H9 (cell line): ENCODE measurements around the gene AGR3. TPM values are rescaled to one million over a fixed set of nuclear protein-coding genes. Genes with fewer than 3 reads are reported as not detected.

ENCODE experiments used
- DNase-seq: peaks from one replicate; pipeline ENCODE4 v3.0.0-alpha.2; 2017
- H2AFZ ChIP-seq: one replicate; pipeline ENCODE4 v1.6.1; 2013; ENCODE audit warnings: mild to moderate bottlenecking, low read length, control low read depth, moderate library complexity
- H2AK5ac ChIP-seq: 2 replicates; pipeline ENCODE4 v1.6.1; 2013; ENCODE audit warnings: low read length, control low read depth, mixed read lengths; ENCODE audit not compliant: insufficient read length
- H2BK120ac ChIP-seq: one replicate; pipeline ENCODE4 v1.6.1; 2013; ENCODE audit warnings: low read depth, mild to moderate bottlenecking, low read length, control low read depth, inconsistent platforms; ENCODE audit not compliant: poor library complexity, severe bottlenecking
- H2BK12ac ChIP-seq: 2 replicates; pipeline ENCODE4 v1.6.1; 2013; ENCODE audit warnings: low read length, control low read depth, mixed read lengths, low read depth; ENCODE audit not compliant: insufficient read length
- H2BK15ac ChIP-seq: 2 replicates; pipeline ENCODE4 v1.6.1; 2013; ENCODE audit warnings: low read depth, low read length, control low read depth
- H2BK20ac ChIP-seq: one replicate; pipeline ENCODE4 v1.6.1; 2013; ENCODE audit warnings: low read depth, mild to moderate bottlenecking, low read length, control low read depth, inconsistent platforms; ENCODE audit not compliant: poor library complexity, severe bottlenecking
- H2BK5ac ChIP-seq: 2 replicates; pipeline ENCODE4 v1.6.1; 2013; ENCODE audit warnings: low read length, control low read depth, mixed read lengths; ENCODE audit not compliant: insufficient read length
- H3K14ac ChIP-seq: 2 replicates; pipeline ENCODE4 v1.6.1; 2013; ENCODE audit warnings: low read length, control low read depth; ENCODE audit not compliant: insufficient read depth
- H3K18ac ChIP-seq: 2 replicates; pipeline ENCODE4 v1.6.1; 2013; ENCODE audit warnings: low read depth, mild to moderate bottlenecking, mixed read lengths, low read length, control low read depth; ENCODE audit not compliant: insufficient read length
- H3K23ac ChIP-seq: 2 replicates; pipeline ENCODE4 v1.6.1; 2013; ENCODE audit warnings: low read length, control low read depth, mixed read lengths, low read depth; ENCODE audit not compliant: insufficient read length
- H3K23me2 ChIP-seq: 2 replicates; pipeline ENCODE4 v1.6.1; 2013; ENCODE audit warnings: low read depth, mild to moderate bottlenecking, mixed read lengths, low read length, control low read depth; ENCODE audit not compliant: insufficient read length, poor library complexity, severe bottlenecking
- H3K27ac ChIP-seq: 2 replicates; pipeline ENCODE4 v1.5.1; 2013; ENCODE audit warnings: low read length, control low read depth, mixed read lengths, low read depth; ENCODE audit not compliant: insufficient read length
- H3K27me3 ChIP-seq: 2 replicates; pipeline ENCODE4 v1.6.1; 2013; ENCODE audit warnings: low read length, control low read depth, inconsistent platforms; ENCODE audit not compliant: insufficient read depth
- H3K4ac ChIP-seq: 2 replicates; pipeline ENCODE4 v1.6.1; 2013; ENCODE audit warnings: low read depth, mild to moderate bottlenecking, control low read depth, inconsistent platforms, low read length, moderate library complexity
- H3K4me1 ChIP-seq: 2 replicates; pipeline ENCODE4 v1.6.1; 2013; ENCODE audit warnings: low read length, control low read depth, inconsistent platforms; ENCODE audit not compliant: insufficient read depth
- H3K4me2 ChIP-seq: 2 replicates; pipeline ENCODE4 v1.6.1; 2013; ENCODE audit warnings: low read length, control low read depth, mixed read lengths; ENCODE audit not compliant: insufficient read length, insufficient read depth
- H3K56ac ChIP-seq: 2 replicates; pipeline ENCODE4 v1.6.1; 2013; ENCODE audit warnings: low read depth, mild to moderate bottlenecking, mixed read lengths, low read length, control low read depth; ENCODE audit not compliant: insufficient read length
- H3K79me1 ChIP-seq: 2 replicates; pipeline ENCODE4 v1.6.1; 2013; ENCODE audit warnings: low read depth, mild to moderate bottlenecking, moderate library complexity, low read length, control low read depth, inconsistent platforms; ENCODE audit not compliant: insufficient read depth, poor library complexity, severe bottlenecking
- H3K79me2 ChIP-seq: 2 replicates; pipeline ENCODE4 v1.6.1; 2013; ENCODE audit warnings: low read length, control low read depth, inconsistent platforms; ENCODE audit not compliant: insufficient read depth
- H3K9ac ChIP-seq: 2 replicates; pipeline ENCODE4 v1.6.1; 2013; ENCODE audit warnings: low read length, control low read depth, mixed read lengths; ENCODE audit not compliant: insufficient read length; ENCODE audit errors: extremely low read depth
- H3K9me3 ChIP-seq: one replicate; pipeline ENCODE4 v1.6.1; 2013; ENCODE audit warnings: low read depth, low read length, inconsistent platforms; ENCODE audit not compliant: control insufficient read depth
- H3T11ph ChIP-seq: one replicate; pipeline ENCODE4 v1.6.1; 2013; ENCODE audit warnings: mild to moderate bottlenecking, low read length, control low read depth, inconsistent platforms
- H4K20me1 ChIP-seq: one replicate; pipeline ENCODE4 v1.6.1; 2013; ENCODE audit not compliant: control insufficient read depth, insufficient read length, insufficient read depth
- H4K5ac ChIP-seq: 2 replicates; pipeline ENCODE4 v1.6.1; 2013; ENCODE audit warnings: low read depth, mild to moderate bottlenecking, mixed read lengths, low read length, control low read depth; ENCODE audit not compliant: insufficient read length
- H4K8ac ChIP-seq: replicated peaks from 2 replicates; pipeline ENCODE4 v1.6.1; 2013; ENCODE audit warnings: low read length, control low read depth, mixed read lengths, low read depth; ENCODE audit not compliant: insufficient read length
- H4K91ac ChIP-seq: 2 replicates; pipeline ENCODE4 v1.6.1; 2013; ENCODE audit warnings: low read depth, mild to moderate bottlenecking, moderate library complexity, mixed read lengths, low read length, control low read depth; ENCODE audit not compliant: insufficient read length
- H3K27ac Mint-ChIP-seq, 3 experiments: 2 replicates in 2 of 3; 3 replicates in 1 of 3; pipeline ENCODE4 v1.8.0; 2020 to 2021; ENCODE audit warnings: mixed read lengths in 3 of 3, mild to moderate bottlenecking in 1 of 3, moderate library complexity in 1 of 3
- H3K27me3 Mint-ChIP-seq: 2 replicates; pipeline ENCODE4 v1.8.0; 2021; ENCODE audit warnings: low read depth, mild to moderate bottlenecking, moderate library complexity, mixed read lengths
- H3K36me3 Mint-ChIP-seq, 3 experiments: 2 replicates in 2 of 3; 3 replicates in 1 of 3; pipeline ENCODE4 v1.8.0; 2020 to 2021; ENCODE audit warnings: low read depth in 3 of 3, mixed read lengths in 3 of 3; ENCODE audit not compliant: insufficient read depth in 1 of 3
- H3K4me1 Mint-ChIP-seq, 2 experiments: 2 replicates each; pipeline ENCODE4 v1.8.0; 2020; ENCODE audit warnings: mixed read lengths in 2 of 2
- H3K4me3 Mint-ChIP-seq, 2 experiments: 2 replicates in 1 of 2; 3 replicates in 1 of 2; pipeline ENCODE4 v1.8.0; 2020 to 2021; ENCODE audit warnings: mild to moderate bottlenecking in 2 of 2, mixed read lengths in 2 of 2, moderate library complexity in 1 of 2
- H3K9me3 Mint-ChIP-seq, 2 experiments: 2 replicates in 1 of 2; 3 replicates in 1 of 2; pipeline ENCODE4 v1.8.0; 2020; ENCODE audit warnings: mild to moderate bottlenecking in 2 of 2, mixed read lengths in 2 of 2, moderate library complexity in 1 of 2
- WGBS: extraction: QIAGEN DNeasy Blood & Tissue Kit; methylation state at CpG from one replicate; pipeline ENCODE4 v1.1.7; 2013; ENCODE audit warnings: missing lambda C conversion rate, low lambda C conversion rate, mixed read lengths; ENCODE audit not compliant: insufficient read length; ENCODE audit errors: extremely low coverage; 5-methylcytosine and 5-hydroxymethylcytosine counted together
- total RNA-seq: library from RNA; stranded (reverse); gene quantifications from 2 replicates; pipeline ENCODE4 v1.2.1, GENCODE V29; 2021
- TF ChIP-seq, protein P1 (sequence below): fragments of 200-600 bp; sonication (generic); conservative IDR thresholded peaks from 3 replicates; pipeline ENCODE4 v1.8.0; 2021; ENCODE audit warnings: antibody characterized with exemption, mild to moderate bottlenecking

Gene AGR3
- total RNA-seq, 1 experiment from 2014 or later = not detected

DNA sequence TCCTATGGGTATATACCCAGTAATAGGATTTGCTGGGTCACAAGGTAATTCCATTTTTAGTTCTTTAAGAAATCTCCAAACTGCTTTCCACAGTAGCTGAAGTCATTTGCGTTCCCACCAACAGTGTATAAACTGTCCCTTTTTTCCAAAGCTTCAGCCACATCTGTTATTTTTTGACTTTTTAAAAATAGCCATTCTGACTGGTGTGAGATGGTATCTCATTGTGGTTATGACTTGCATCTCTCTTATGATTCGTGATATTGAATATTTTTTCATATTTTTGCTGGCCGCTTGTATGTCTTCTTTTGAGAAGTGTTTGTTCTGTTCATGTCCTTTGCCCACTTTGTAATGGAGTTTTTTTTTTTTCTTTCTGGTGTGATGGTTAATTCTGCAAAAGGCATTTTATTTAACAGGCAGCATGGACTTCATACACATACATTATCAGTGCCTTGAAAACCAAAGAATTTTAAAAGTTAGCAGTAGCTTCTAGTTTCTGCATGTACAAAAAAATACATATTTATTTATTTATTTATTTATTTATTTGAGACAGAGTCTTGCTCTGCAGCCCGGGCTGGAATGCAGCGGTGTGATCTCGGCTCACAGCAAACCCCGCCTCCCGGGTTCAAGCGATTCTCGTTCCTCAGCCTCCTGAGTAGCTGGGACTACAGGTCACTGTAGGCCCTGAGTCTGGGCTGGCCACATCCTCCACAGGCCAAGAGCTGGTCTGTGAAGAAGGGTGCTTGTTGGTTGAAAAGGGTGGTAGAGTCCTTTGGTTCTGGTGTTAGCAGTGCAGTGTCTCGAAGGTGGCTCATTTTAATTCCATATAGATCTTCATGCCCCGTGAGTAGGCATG lies 32.3 kb downstream of the AGR3 start:
- Histone ChIP-seq H2BK5ac (no peak overlapping the region), H3K4me1 (no peaks in the 10 kb centered on the region), H2BK120ac (no peak overlapping the region), H2AK5ac (no peak overlapping the region), H3K23me2 (no peaks in the 10 kb centered on the region), H3K9me3 (no peaks in the 10 kb centered on the region), H2BK20ac (no peak overlapping the region), H2BK15ac (no peak overlapping the region), H3T11ph (no peak overlapping the region), H3K4me2 (no peak overlapping the region), H4K91ac (no peak overlapping the region), H2BK12ac (no peak overlapping the region), H4K8ac (no peak overlapping the region), H3K14ac (no peak overlapping the region), H3K79me1 (no peaks in the 10 kb centered on the region), H3K23ac (no peak overlapping the region), H3K4ac (no peak overlapping the region), H4K5ac (no peak overlapping the region), H3K79me2 (no peaks in the 10 kb centered on the region), H3K27ac (no peak overlapping the region), H3K56ac (no peak overlapping the region), H3K27me3 (no peaks in the 10 kb centered on the region; the same call in 1 of the 2 replicates), H3K18ac (no peak overlapping the region), H4K20me1 (no peaks in the 10 kb centered on the region), H2AFZ (no peak overlapping the region), H3K9ac (no peak overlapping the region)
- no peaks in the 10 kb centered on the region for H3K9me3 Mint-ChIP-seq
- no peaks in the 10 kb centered on the region for H3K36me3 Mint-ChIP-seq
- H3K27me3 Mint-ChIP-seq = no peaks in the 10 kb centered on the region
- TF ChIP-seq, protein P1, sequence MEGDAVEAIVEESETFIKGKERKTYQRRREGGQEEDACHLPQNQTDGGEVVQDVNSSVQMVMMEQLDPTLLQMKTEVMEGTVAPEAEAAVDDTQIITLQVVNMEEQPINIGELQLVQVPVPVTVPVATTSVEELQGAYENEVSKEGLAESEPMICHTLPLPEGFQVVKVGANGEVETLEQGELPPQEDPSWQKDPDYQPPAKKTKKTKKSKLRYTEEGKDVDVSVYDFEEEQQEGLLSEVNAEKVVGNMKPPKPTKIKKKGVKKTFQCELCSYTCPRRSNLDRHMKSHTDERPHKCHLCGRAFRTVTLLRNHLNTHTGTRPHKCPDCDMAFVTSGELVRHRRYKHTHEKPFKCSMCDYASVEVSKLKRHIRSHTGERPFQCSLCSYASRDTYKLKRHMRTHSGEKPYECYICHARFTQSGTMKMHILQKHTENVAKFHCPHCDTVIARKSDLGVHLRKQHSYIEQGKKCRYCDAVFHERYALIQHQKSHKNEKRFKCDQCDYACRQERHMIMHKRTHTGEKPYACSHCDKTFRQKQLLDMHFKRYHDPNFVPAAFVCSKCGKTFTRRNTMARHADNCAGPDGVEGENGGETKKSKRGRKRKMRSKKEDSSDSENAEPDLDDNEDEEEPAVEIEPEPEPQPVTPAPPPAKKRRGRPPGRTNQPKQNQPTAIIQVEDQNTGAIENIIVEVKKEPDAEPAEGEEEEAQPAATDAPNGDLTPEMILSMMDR = no peak
- peaks cover 0 to 7% of the 10 kb centered on the region in 2 experiments; a peak in 2 of 4 replicates for H3K4me1 Mint-ChIP-seq
- no peak overlapping the region for H3K4me3 Mint-ChIP-seq
- no peak for DNase-seq
- H3K27ac Mint-ChIP-seq = no peak overlapping the region; a peak in 1 of 7 replicates
- no CpG with 5 or more reads among the region's 12 CpGs for WGBS
